ENCODE results near the gene ADRA2B. TPM values are rescaled to one million over a fixed set of nuclear protein-coding genes. Genes with fewer than 3 reads are reported as not detected.

ADRA2B gene
- total RNA-seq, 4 donors from 2014 or later = 0.93 to 3.6 (median 1.2) TPM

GRCh38 chr2:96148410-96149217 lies 32.2 kb upstream of the ADRA2B start:
- no peaks in the 10 kb centered on the region for H3K9me3 ChIP-seq
- H3K36me3 ChIP-seq = no peaks in the 10 kb centered on the region
- H3K4me1 ChIP-seq = peaks cover 49% of the 10 kb centered on the region
- H3K27me3 ChIP-seq = no peaks in the 10 kb centered on the region
- 51% methylated on average over 5 of the region's 29 CpGs for whole genome bisulfite sequencing
- H3K4me3 ChIP-seq = no peak overlapping the region
- DNase-seq (ENCODE audit: low spot score in 2 of 2) = peak; percentile 87 to 89
- TF ChIP-seq CTCF (IDR thresholded peaks at IDR 0.05) (no peak), POLR2A (IDR thresholded peaks at IDR 0.05) (no peak), EP300 (IDR thresholded peaks at IDR 0.05) (no peak), POLR2AphosphoS5 (IDR thresholded peaks at IDR 0.05) (no peak)
- no peak overlapping the region for H3K27ac ChIP-seq

- H3K27ac ChIP-seq = no peak overlapping the region
- peak; percentile 53 to 73 for DNase-seq (ENCODE audit: low spot score in 2 of 2)
- H3K4me3 ChIP-seq = no peak overlapping the region
- TF ChIP-seq POLR2A (IDR thresholded peaks at IDR 0.05) (no peak), EP300 (IDR thresholded peaks at IDR 0.05) (no peak), POLR2AphosphoS5 (IDR thresholded peaks at IDR 0.05) (no peak), CTCF (IDR thresholded peaks at IDR 0.05) (no peak)
- no peaks in the 10 kb centered on the region for H3K36me3 ChIP-seq
- H3K4me1 ChIP-seq = peaks cover 54% of the 10 kb centered on the region
- 71% methylated on average over 7 of the region's 9 CpGs for WGBS
- no peaks in the 10 kb centered on the region for H3K9me3 ChIP-seq
- no peaks in the 10 kb centered on the region for H3K27me3 ChIP-seq
These were observed 31.3 kb upstream of the ADRA2B start for GRCh38 chr2:96147593-96148201.

- Histone ChIP-seq H3K36me3 (no peaks in the 10 kb centered on the region), H3K9me3 (no peaks in the 10 kb centered on the region), H3K27ac (peak overlapping the region; percentile 72), H3K27me3 (no peaks in the 10 kb centered on the region), H3K4me3 (peak overlapping the region; percentile 69), H3K4me1 (peaks cover 54% of the 10 kb centered on the region)
- DNase-seq (ENCODE audit: low spot score in 2 of 2) = peak; percentile 56 to 58
- WGBS = 55% methylated on average over 5 of the region's 9 CpGs
- no peak for TF ChIP-seq POLR2A (IDR thresholded peaks at IDR 0.05)
These were observed 30.7 kb upstream of the ADRA2B start for GRCh38 chr2:96146881-96147592.

GRCh38 chr2:96146153-96146880 lies 29.9 kb upstream of the ADRA2B start:
- TF ChIP-seq POLR2A (IDR thresholded peaks at IDR 0.05) = peak in 1 of 2 donors; percentile 34
- no peak for TF ChIP-seq POLR2AphosphoS5 (IDR thresholded peaks at IDR 0.05)
- TF ChIP-seq CTCF (IDR thresholded peaks at IDR 0.05) = no peak
- Histone ChIP-seq H3K4me1 (peaks cover 54% of the 10 kb centered on the region), H3K27ac (peak overlapping the region; percentile 72), H3K4me3 (peak overlapping the region; percentile 69), H3K9me3 (no peaks in the 10 kb centered on the region), H3K36me3 (no peaks in the 10 kb centered on the region), H3K27me3 (no peaks in the 10 kb centered on the region)
- WGBS = no CpG with 5 or more reads among the region's 20 CpGs
- DNase-seq (ENCODE audit: low spot score in 2 of 2) = peak; percentile 78 to 85

- 23% methylated on average over 3 of the region's 3 CpGs for WGBS
- Histone ChIP-seq H3K36me3 (no peaks in the 10 kb centered on the region), H3K4me3 (peak overlapping the region; percentile 69), H3K27ac (peak overlapping the region; percentile 72), H3K9me3 (no peaks in the 10 kb centered on the region), H3K27me3 (no peaks in the 10 kb centered on the region), H3K4me1 (peaks cover 54% of the 10 kb centered on the region)
- TF ChIP-seq POLR2AphosphoS5 (IDR thresholded peaks at IDR 0.05) (no peak), POLR2A (IDR thresholded peaks at IDR 0.05) (no peak), CTCF (IDR thresholded peaks at IDR 0.05) (no peak), EP300 (IDR thresholded peaks at IDR 0.05) (no peak)
- DNase-seq (ENCODE audit: low spot score in 2 of 2) = no peak
These were observed 29.4 kb upstream of the ADRA2B start for GRCh38 chr2:96145848-96146152.
